Measurements from ENCODE around the gene BSCL2. TPM values are rescaled to one million over a fixed set of nuclear protein-coding genes. Genes with fewer than 3 reads are reported as not detected.
"Not testable (repeated sequence)": the region's sequence is repeated elsewhere in the genome, so short reads cannot be mapped to it uniquely, and the experiment has no call there.

BSCL2 gene
- total and polyA plus RNA-seq, 7 donors, result 17.0 to 174 (median 45.4) TPM

DNA sequence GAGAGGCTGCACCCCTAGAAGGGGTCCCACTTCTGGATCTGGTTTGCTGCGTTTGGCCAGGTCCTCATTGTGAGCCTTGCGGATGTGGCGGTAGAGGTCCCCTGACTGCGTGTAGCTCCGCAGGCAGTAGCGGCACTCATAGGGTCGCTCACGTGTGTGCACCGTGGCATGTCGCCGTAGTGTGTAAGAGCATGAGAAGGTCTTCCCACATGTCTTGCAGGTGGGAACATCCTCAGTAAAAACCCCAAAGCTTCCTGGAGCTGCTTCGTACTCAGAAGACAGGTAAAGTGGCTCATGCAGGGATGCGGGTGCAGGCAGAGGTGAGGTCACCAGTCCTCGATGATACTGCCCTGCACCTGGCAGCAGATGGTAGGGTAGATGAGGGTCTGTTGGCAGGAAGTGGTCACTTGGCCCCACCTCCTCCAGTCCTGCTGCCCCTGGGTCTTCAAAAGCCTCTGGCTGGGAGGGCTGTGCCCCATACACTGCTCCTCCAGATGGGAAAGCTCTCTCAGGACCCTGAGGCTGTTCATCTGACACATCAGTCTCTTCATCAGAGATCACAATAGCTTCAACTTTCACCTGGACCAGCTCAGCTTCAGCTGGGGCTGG, 45.1 kb upstream of the BSCL2 start:
- intact Hi-C loops (cut with DNase I), result no loop called here
- Histone ChIP-seq H3K9me3 (no peaks in the 10 kb centered on the region), H3K27ac (peak overlapping the region; percentile 2), H3K4me1 (peaks cover 12% of the 10 kb centered on the region), H3K4me3 (no peak overlapping the region), H3K27me3 (ENCODE audit: insufficient read depth in 3 of 3, low read length in 2 of 3) (no peaks in the 10 kb centered on the region), H3K36me3 (ENCODE audit: insufficient read depth in 1 of 2, low read depth in 1 of 2) (peaks cover 5 to 21% of the 10 kb centered on the region in 2 donors)
- ATAC-seq (no peak), DNase-seq (no peak)
- 95 to 99% (median 96%) methylated on average over 14 of the region's 14 CpGs for WGBS, 3 donors
- TF ChIP-seq, protein P1, sequence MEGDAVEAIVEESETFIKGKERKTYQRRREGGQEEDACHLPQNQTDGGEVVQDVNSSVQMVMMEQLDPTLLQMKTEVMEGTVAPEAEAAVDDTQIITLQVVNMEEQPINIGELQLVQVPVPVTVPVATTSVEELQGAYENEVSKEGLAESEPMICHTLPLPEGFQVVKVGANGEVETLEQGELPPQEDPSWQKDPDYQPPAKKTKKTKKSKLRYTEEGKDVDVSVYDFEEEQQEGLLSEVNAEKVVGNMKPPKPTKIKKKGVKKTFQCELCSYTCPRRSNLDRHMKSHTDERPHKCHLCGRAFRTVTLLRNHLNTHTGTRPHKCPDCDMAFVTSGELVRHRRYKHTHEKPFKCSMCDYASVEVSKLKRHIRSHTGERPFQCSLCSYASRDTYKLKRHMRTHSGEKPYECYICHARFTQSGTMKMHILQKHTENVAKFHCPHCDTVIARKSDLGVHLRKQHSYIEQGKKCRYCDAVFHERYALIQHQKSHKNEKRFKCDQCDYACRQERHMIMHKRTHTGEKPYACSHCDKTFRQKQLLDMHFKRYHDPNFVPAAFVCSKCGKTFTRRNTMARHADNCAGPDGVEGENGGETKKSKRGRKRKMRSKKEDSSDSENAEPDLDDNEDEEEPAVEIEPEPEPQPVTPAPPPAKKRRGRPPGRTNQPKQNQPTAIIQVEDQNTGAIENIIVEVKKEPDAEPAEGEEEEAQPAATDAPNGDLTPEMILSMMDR (IDR thresholded peaks at IDR 0.05), result no peak

DNA sequence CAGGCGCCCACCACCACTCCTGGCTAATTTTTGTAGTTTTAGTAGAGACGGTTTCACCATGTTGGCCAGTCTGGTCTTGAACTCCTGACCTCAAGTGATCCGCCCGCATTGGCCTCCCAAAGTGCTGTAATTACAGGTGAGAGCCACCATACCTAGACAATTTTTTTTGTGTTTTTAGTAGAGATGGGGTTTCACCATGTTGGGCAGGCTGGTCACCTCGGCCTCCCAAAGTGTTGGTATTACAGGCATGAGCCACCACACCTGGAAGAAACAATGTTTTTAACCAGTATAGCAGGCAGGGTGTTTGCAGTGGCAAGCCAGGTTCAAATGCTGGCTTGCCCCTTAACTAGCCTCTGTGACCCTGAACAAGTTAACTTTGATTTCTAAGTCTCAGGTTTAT, 42.7 kb upstream of the BSCL2 start:
- H3K27me3 ChIP-seq (ENCODE audit: insufficient read depth in 3 of 3, low read length in 2 of 3); DNase-seq; H3K4me3 ChIP-seq; H3K27ac ChIP-seq; H3K9me3 ChIP-seq; ATAC-seq; intact Hi-C loops (cut with DNase I): not testable (repeated sequence)
- Histone ChIP-seq H3K36me3 (ENCODE audit: insufficient read depth in 1 of 2, low read depth in 1 of 2) (peaks cover 5 to 21% of the 10 kb centered on the region in 2 donors), H3K4me1 (peaks cover 12% of the 10 kb centered on the region)
- WGBS, 3 donors, result 91 to 95% (median 93%) methylated on average over 5 of the region's 5 CpGs

DNA sequence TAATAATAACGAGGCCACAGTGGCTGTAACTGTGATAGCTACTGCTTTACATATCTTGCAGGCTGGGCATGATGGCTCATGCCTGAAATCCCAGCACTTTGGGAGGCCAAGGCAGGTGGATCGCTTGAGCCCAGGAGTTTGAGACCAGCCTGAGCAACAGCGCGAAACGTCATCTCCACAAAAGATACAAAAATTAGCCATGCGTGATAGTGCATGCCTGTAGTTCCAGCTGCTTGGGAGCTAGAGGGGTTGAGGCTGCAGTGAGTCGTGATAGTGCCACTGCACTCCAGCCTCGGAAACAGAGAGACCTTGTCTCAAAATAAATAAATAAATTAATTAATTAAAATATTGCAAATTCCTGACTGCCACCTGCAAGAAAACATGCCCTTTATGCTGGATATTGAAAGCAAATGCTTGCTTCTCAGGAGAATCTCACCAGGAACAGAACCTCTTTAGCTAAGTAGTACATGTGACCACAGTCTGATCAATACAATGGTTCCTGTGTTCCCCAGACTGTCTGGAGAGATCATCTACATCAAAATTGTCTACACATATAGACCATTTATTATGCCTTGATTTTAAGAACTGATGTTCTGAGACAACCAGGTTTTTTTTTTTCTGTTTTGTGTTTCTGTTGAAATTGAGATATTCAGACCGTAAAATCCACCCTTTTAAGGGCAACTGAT, 40.4 kb upstream of the BSCL2 start:
- no peak for ATAC-seq
- Histone ChIP-seq H3K9me3 (no peaks in the 10 kb centered on the region), H3K27ac (no peak overlapping the region), H3K4me3 (no peak overlapping the region), H3K27me3 (ENCODE audit: insufficient read depth in 3 of 3, low read length in 2 of 3) (no peaks in the 10 kb centered on the region), H3K4me1 (peaks cover 2% of the 10 kb centered on the region), H3K36me3 (ENCODE audit: insufficient read depth in 1 of 2, low read depth in 1 of 2) (peaks cover 5 to 21% of the 10 kb centered on the region in 2 donors)
- intact Hi-C loops (cut with DNase I), result no loop called here
- DNase-seq, result no peak
- 70 to 79% (median 73%) methylated on average over 9 of the region's 9 CpGs for WGBS, 3 donors
- TF ChIP-seq, protein P1 (IDR thresholded peaks at IDR 0.05), result no peak

DNA sequence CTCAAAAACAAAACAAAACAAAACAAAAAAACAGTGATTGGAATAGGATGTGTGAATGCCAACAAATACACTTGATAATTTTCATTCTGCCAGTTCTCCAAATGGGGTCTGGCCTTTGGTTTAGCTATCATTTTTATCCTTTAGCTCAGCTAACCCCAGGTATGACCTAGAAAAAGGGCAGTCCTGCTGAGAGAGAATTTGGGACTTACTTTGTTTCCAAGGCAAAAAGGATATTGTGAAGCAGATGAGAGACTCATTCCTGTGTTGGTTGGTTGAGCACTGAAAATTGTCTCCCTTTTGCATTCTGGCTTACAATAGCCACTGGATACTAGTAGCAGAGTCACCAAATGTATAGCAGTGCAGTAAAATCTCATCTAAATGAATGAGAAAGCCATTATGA, 30.0 kb upstream of the BSCL2 start:
- DNase-seq (no peak), ATAC-seq (no peak)
- H3K4me1 ChIP-seq, result no peaks in the 10 kb centered on the region
- no peak overlapping the region for H3K27ac ChIP-seq
- H3K4me3 ChIP-seq, result no peak overlapping the region
- intact Hi-C loops (cut with DNase I), result no loop called here
- no peaks in the 10 kb centered on the region for H3K9me3 ChIP-seq
- H3K27me3 ChIP-seq (ENCODE audit: insufficient read depth in 3 of 3, low read length in 2 of 3), result no peaks in the 10 kb centered on the region
- H3K36me3 ChIP-seq (ENCODE audit: insufficient read depth in 1 of 2, low read depth in 1 of 2), result peaks cover 0 to 89% of the 10 kb centered on the region in 2 donors
- TF ChIP-seq, protein P1 (IDR thresholded peaks at IDR 0.05), result no peak

DNA sequence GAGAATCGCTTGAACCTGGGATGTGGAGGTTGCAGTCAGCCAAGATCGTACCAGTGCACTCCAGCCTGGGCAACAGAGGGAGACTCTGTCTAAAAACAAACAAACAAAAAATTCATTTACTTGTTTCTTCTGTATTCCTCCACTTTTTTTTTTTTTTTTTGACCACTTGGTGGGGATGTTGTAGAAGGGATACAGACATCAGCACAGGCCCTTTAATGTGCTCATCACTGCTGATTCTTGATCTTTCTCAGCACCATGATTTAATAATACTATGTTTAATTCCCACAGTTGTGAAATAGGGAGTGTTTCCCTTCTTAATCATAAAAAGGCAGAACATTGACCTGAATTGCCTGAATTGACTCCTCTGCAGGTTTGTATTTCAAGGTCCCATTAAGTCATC, 25.6 kb upstream of the BSCL2 start:
- H3K27me3 ChIP-seq (ENCODE audit: insufficient read depth in 3 of 3, low read length in 2 of 3), result no peaks in the 10 kb centered on the region
- 86 to 94% (median 86%) methylated on average over 2 of the region's 2 CpGs for WGBS, 3 donors

DNA sequence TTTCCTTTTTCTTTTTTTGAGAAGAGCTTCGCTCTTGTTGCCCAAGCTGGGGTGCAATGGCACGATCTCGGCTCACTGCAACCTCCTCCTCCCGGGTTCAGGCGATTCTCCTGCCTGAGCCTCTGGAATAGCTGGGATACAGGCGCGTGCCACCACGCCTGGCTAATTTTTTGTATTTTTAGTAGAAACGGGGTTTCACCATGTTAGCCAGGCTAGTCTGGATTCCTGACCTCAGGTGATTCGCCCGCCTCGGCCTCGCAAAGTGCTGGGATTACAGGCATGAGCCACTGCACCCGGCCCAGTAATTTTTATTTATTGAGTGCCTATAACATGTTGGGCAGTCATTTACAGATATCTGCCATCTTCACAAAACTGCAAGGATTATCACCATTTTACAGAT, 22.9 kb upstream of the BSCL2 start:
- intact Hi-C loops (cut with DNase I); H3K27ac ChIP-seq; H3K27me3 ChIP-seq (ENCODE audit: insufficient read depth in 3 of 3, low read length in 2 of 3); ATAC-seq; H3K9me3 ChIP-seq; DNase-seq: not testable (repeated sequence)
- Histone ChIP-seq H3K36me3 (ENCODE audit: insufficient read depth in 1 of 2, low read depth in 1 of 2) (peaks cover 4 to 38% of the 10 kb centered on the region in 2 donors), H3K4me3 (peak overlapping the region; percentile 76), H3K4me1 (peaks cover 23% of the 10 kb centered on the region)
- 87 to 89% (median 88%) methylated on average over 14 of the region's 14 CpGs for WGBS, 3 donors

More for the DNA sequence above, 25.6 kb upstream of the BSCL2 start:
- peaks cover 15% of the 10 kb centered on the region for H3K4me1 ChIP-seq
- no peak overlapping the region for H3K4me3 ChIP-seq
- no peak for ATAC-seq
- H3K27ac ChIP-seq, result no peak overlapping the region
- H3K9me3 ChIP-seq, result no peaks in the 10 kb centered on the region
- TF ChIP-seq, protein P1 (IDR thresholded peaks at IDR 0.05), result no peak
- DNase-seq, result no peak
- intact Hi-C loops (cut with DNase I), result no loop called here
- H3K36me3 ChIP-seq (ENCODE audit: insufficient read depth in 1 of 2, low read depth in 1 of 2), result peaks cover 4 to 65% of the 10 kb centered on the region in 2 donors
